DND-41 (cell line): ENCODE data around the gene SYNPO.

Experiments
- EZH2 ChIP-seq: IDR thresholded peaks from 3 replicates; pipeline ENCODE4 v1.6.1; 2012; ENCODE audit warnings: borderline replicate concordance, low read depth, mild to moderate bottlenecking, moderate library complexity, low read length, inconsistent platforms; ENCODE audit not compliant: severe bottlenecking
- TF ChIP-seq, protein P1 (sequence below): IDR thresholded peaks from 2 replicates; pipeline ENCODE4 v1.5.1; 2012; ENCODE audit warnings: borderline replicate concordance, low read length, moderate library complexity, mild to moderate bottlenecking; ENCODE audit not compliant: poor library complexity, severe bottlenecking; ENCODE audit errors: extremely low read depth

DNA sequence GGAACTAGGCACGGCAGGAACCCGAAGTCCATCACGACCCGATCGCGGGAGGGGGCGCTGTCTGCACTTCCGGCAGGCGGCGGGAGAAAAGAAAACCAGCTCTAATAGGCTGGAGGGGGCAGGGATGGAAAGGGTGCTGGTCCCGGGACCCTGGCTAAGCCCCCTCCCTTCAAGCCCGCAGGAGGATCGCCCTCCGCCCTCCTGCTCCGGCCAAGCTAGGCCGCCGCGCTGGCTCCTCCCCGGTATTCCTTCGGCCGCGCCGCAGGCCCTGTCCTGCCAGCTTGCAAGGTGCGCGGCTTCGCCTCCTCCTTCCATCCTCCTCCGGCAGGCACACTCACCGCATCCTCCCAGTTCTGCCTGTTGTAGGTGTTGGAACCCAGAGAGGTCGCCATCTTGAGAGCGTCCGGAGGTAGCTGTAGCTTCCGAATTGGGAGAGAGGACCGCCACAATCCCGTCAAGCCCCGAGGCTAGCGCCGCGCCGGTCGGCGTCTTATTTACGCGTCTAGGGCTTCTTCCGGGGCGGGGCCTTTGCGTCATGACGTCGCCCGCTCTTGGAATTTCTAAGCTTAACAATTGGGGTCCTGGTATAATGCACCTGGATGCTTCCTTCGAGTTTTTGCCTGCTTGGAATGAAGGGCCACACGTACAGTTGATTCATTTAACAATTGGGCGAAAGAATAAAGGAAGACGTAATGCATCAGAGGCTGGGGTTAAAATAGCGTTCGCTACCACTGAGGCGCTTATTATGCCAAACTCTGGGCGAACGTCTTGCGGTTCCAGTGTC is 60.3 kb downstream of the SYNPO start, which contains the start of gene RBM22:
- no peak for TF ChIP-seq EZH2
- TF ChIP-seq, protein P1, sequence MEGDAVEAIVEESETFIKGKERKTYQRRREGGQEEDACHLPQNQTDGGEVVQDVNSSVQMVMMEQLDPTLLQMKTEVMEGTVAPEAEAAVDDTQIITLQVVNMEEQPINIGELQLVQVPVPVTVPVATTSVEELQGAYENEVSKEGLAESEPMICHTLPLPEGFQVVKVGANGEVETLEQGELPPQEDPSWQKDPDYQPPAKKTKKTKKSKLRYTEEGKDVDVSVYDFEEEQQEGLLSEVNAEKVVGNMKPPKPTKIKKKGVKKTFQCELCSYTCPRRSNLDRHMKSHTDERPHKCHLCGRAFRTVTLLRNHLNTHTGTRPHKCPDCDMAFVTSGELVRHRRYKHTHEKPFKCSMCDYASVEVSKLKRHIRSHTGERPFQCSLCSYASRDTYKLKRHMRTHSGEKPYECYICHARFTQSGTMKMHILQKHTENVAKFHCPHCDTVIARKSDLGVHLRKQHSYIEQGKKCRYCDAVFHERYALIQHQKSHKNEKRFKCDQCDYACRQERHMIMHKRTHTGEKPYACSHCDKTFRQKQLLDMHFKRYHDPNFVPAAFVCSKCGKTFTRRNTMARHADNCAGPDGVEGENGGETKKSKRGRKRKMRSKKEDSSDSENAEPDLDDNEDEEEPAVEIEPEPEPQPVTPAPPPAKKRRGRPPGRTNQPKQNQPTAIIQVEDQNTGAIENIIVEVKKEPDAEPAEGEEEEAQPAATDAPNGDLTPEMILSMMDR: peak; percentile 73
